DND-41 (cell line): Measurements from ENCODE around the gene PLCD1.

Experiments used
- ATAC-seq: fragments of 200-7000 bp; cut with Tn5 transposase; 3 replicates; pipeline ENCODE4 v1.9.1; 2021; ENCODE audit warnings: low read depth; ENCODE audit not compliant: insufficient read depth
- DNase-seq: peaks from one replicate; pipeline ENCODE4 v3.0.0-alpha.2; 2020
- H2AFZ ChIP-seq: 2 replicates; pipeline ENCODE4 v1.6.0; 2012; ENCODE audit warnings: low read depth, low read length
- H3K27ac ChIP-seq: 2 replicates; pipeline ENCODE4 v1.5.1; 2012; ENCODE audit warnings: low read length, inconsistent platforms
- H3K27me3 ChIP-seq: fragments of 200-600 bp; sonication (generic); 2 replicates; pipeline ENCODE4 v1.6.0; 2012; ENCODE audit warnings: low read length, mild to moderate bottlenecking, inconsistent platforms; ENCODE audit not compliant: insufficient read depth, poor library complexity
- H3K36me3 ChIP-seq: 2 replicates; pipeline ENCODE4 v1.5.1; 2012; ENCODE audit warnings: low read length, inconsistent platforms; ENCODE audit not compliant: insufficient read depth
- H3K4me1 ChIP-seq: 2 replicates; pipeline ENCODE4 v1.5.1; 2012; ENCODE audit warnings: mild to moderate bottlenecking, low read length; ENCODE audit not compliant: insufficient read depth
- H3K4me2 ChIP-seq: 2 replicates; pipeline ENCODE4 v1.6.0; 2012; ENCODE audit warnings: mild to moderate bottlenecking, moderate library complexity, low read length, inconsistent platforms; ENCODE audit not compliant: insufficient read depth
- H3K4me3 ChIP-seq, 2 experiments: fragments of 200-600 bp in 1 of 2; shearing (Covaris generic) in 1 of 2; 2 replicates each; pipeline ENCODE4 v1.5.1; 2012 to 2016; ENCODE audit warnings: inconsistent platforms in 2 of 2, low read length in 2 of 2, mild to moderate bottlenecking in 2 of 2, low read depth in 1 of 2, moderate library complexity in 1 of 2
- H3K79me2 ChIP-seq: 2 replicates; pipeline ENCODE4 v1.6.0; 2012; ENCODE audit warnings: low read length, inconsistent platforms; ENCODE audit not compliant: insufficient read depth
- H3K9ac ChIP-seq: 2 replicates; pipeline ENCODE4 v1.6.0; 2012; ENCODE audit warnings: low read depth, mild to moderate bottlenecking, inconsistent platforms, low read length, moderate library complexity
- H3K9me3 ChIP-seq: 2 replicates; pipeline ENCODE4 v1.5.1; 2012; ENCODE audit warnings: low read length, moderate library complexity, mild to moderate bottlenecking, inconsistent platforms; ENCODE audit not compliant: insufficient read depth, severe bottlenecking
- H4K20me1 ChIP-seq: 2 replicates; pipeline ENCODE4 v1.6.0; 2012; ENCODE audit warnings: low read length; ENCODE audit not compliant: insufficient read depth
- CTCF ChIP-seq: IDR thresholded peaks from 2 replicates; pipeline ENCODE4 v1.5.1; 2012; ENCODE audit warnings: borderline replicate concordance, low read length, moderate library complexity, mild to moderate bottlenecking; ENCODE audit not compliant: poor library complexity, severe bottlenecking; ENCODE audit errors: extremely low read depth
- EZH2 ChIP-seq: IDR thresholded peaks from 3 replicates; pipeline ENCODE4 v1.6.1; 2012; ENCODE audit warnings: borderline replicate concordance, low read depth, mild to moderate bottlenecking, moderate library complexity, low read length, inconsistent platforms; ENCODE audit not compliant: severe bottlenecking

The PLCD1 gene

GRCh38 chr3:38062809-38063208, 33.4 kb upstream of the PLCD1 start:
- ATAC-seq = no peak
- DNase-seq = no peak
- no peak overlapping the region for H3K27ac ChIP-seq
- H3K79me2 ChIP-seq = no peaks in the 10 kb centered on the region
- no peaks in the 10 kb centered on the region for H4K20me1 ChIP-seq
- no peaks in the 10 kb centered on the region for H3K9me3 ChIP-seq
- H3K9ac ChIP-seq = no peak overlapping the region
- peaks cover 4% of the 10 kb centered on the region for H3K27me3 ChIP-seq
- no peak overlapping the region for H2AFZ ChIP-seq
- no peak overlapping the region for H3K4me2 ChIP-seq
- H3K4me3 ChIP-seq = no peak overlapping the region
- TF ChIP-seq CTCF (no peak), EZH2 (no peak)
- H3K4me1 ChIP-seq = no peaks in the 10 kb centered on the region
- H3K36me3 ChIP-seq = no peaks in the 10 kb centered on the region

GRCh38 chr3:38059591-38059990, 30.1 kb upstream of the PLCD1 start:
- TF ChIP-seq EZH2 (no peak), CTCF (no peak)
- Histone ChIP-seq H3K4me3 (no peak overlapping the region), H3K9me3 (no peaks in the 10 kb centered on the region), H3K4me2 (no peak overlapping the region), H3K9ac (no peak overlapping the region), H3K27me3 (peaks cover 4% of the 10 kb centered on the region), H4K20me1 (no peaks in the 10 kb centered on the region), H3K79me2 (no peaks in the 10 kb centered on the region), H3K27ac (no peak overlapping the region), H3K4me1 (no peaks in the 10 kb centered on the region), H2AFZ (no peak overlapping the region), H3K36me3 (no peaks in the 10 kb centered on the region)
- ATAC-seq (no peak), DNase-seq (no peak)

DNA sequence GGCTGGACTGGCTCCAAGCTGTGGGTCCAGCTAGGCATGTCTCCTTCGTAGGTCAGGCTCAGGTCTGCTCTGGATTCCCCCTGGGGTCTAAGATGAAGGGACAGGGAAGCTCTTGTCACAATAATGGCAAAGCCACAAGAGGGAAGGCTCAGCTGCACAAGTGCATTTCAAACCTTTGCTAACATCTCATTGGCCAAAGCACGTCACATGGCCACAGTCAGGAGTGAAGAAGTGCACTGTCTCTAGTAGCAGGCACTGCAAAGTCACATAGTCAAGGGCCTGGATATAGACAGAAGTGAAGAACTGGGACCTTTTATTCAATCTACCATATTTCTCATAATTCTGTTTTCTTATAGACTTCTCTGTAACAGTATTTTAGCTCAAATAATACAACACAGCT, 29.7 kb upstream of the PLCD1 start:
- Histone ChIP-seq H3K27me3 (peaks cover 4% of the 10 kb centered on the region), H3K79me2 (no peaks in the 10 kb centered on the region), H3K4me2 (no peak overlapping the region), H3K9ac (no peak overlapping the region), H3K4me1 (no peaks in the 10 kb centered on the region), H3K9me3 (no peaks in the 10 kb centered on the region), H3K4me3 (no peak overlapping the region), H2AFZ (no peak overlapping the region), H3K27ac (no peak overlapping the region), H4K20me1 (no peaks in the 10 kb centered on the region), H3K36me3 (no peaks in the 10 kb centered on the region)
- DNase-seq = no peak
- ATAC-seq = no peak
- TF ChIP-seq CTCF = no peak
- TF ChIP-seq EZH2 = no peak

DNA sequence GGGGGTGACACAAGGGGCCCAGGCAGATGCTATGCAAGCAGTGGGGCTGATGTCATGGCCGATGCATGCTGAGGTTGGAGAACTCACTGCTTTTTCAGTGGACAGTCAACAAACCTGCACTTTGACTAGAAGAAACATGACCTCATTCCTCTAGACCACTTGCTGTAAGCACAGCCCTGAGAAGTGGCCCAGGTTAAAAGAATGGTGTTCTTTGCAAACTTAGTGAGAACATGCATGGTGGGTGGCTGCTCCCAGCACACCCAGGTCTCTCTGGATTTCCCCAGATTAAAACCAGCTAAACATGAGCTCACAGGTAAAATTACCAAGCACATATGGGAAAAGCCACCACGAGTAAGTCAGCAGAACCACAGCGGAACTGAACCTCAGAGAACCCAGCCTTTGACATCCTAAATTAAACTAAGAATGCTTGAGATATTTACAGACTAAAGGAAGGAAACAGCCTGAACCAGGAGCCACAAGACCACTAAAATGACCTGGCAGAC, 25.1 kb upstream of the PLCD1 start:
- no peaks in the 10 kb centered on the region for H3K36me3 ChIP-seq

More for the DNA sequence above, 25.1 kb upstream of the PLCD1 start:
- Histone ChIP-seq H3K27ac (no peak overlapping the region), H4K20me1 (no peaks in the 10 kb centered on the region), H3K27me3 (peaks cover 4% of the 10 kb centered on the region), H3K4me3 (no peak overlapping the region), H3K4me1 (no peaks in the 10 kb centered on the region), H3K9ac (no peak overlapping the region), H2AFZ (no peak overlapping the region), H3K4me2 (no peak overlapping the region), H3K79me2 (no peaks in the 10 kb centered on the region), H3K9me3 (no peaks in the 10 kb centered on the region)
- no peak for ATAC-seq
- TF ChIP-seq CTCF = no peak
- no peak for TF ChIP-seq EZH2
- DNase-seq = no peak
